Ishikawa (cell line): ENCODE data around the gene DMKN.

Source experiments
- CEBPB ChIP-seq: IDR thresholded peaks from 2 replicates; pipeline ENCODE4 v1.6.1; 2012
- CREB1 ChIP-seq: IDR thresholded peaks from 2 replicates; pipeline ENCODE4 v1.6.1; 2012; ENCODE audit warnings: low read depth
- EGR1 ChIP-seq: IDR thresholded peaks from 2 replicates; pipeline ENCODE4 v1.6.1; 2012
- EP300 ChIP-seq: IDR thresholded peaks from 2 replicates; pipeline ENCODE4 v1.6.1; 2012; ENCODE audit warnings: borderline replicate concordance
- FOXM1 ChIP-seq: IDR thresholded peaks from 2 replicates; pipeline ENCODE4 v1.6.1; 2012; ENCODE audit warnings: low read depth, borderline replicate concordance
- NFIC ChIP-seq: IDR thresholded peaks from 2 replicates; pipeline ENCODE4 v1.6.1; 2012
- RAD21 ChIP-seq: IDR thresholded peaks from 2 replicates; pipeline ENCODE4 v1.6.1; 2012; ENCODE audit warnings: low read depth
- TAF1 ChIP-seq: IDR thresholded peaks from 2 replicates; pipeline ENCODE4 v1.6.1; 2012; ENCODE audit warnings: low read depth, mild to moderate bottlenecking
- TCF12 ChIP-seq: IDR thresholded peaks from 2 replicates; pipeline ENCODE4 v1.6.1; 2012; ENCODE audit warnings: low read depth
- TEAD4 ChIP-seq: IDR thresholded peaks from 2 replicates; pipeline ENCODE4 v1.6.1; 2012
- USF1 ChIP-seq: IDR thresholded peaks from 2 replicates; pipeline ENCODE4 v1.6.1; 2012
- YY1 ChIP-seq: IDR thresholded peaks from 2 replicates; pipeline ENCODE4 v1.6.1; 2012; ENCODE audit warnings: low read depth
- ZBTB7A ChIP-seq: IDR thresholded peaks from 2 replicates; pipeline ENCODE4 v1.6.1; 2012; ENCODE audit warnings: low read depth
- TF ChIP-seq, protein P1 (sequence below): IDR thresholded peaks from 2 replicates; pipeline ENCODE4 v1.6.1; 2012
- TF ChIP-seq, protein P2 (sequence below): IDR thresholded peaks from 2 replicates; pipeline ENCODE4 v1.6.1; 2012; ENCODE audit warnings: low read depth, mild to moderate bottlenecking

DMKN gene

GRCh38 chr19:35507561-35507960 lies 5.9 kb downstream of the DMKN start:
- no peak for TF ChIP-seq TCF12
- TF ChIP-seq YY1, result no peak
- no peak for TF ChIP-seq EP300
- TF ChIP-seq, protein P1, sequence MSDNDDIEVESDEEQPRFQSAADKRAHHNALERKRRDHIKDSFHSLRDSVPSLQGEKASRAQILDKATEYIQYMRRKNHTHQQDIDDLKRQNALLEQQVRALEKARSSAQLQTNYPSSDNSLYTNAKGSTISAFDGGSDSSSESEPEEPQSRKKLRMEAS, result no peak
- TF ChIP-seq RAD21, result no peak
- no peak for TF ChIP-seq TEAD4

- TF ChIP-seq TAF1 (no peak), USF1 (no peak), CEBPB (no peak), TEAD4 (no peak), FOXM1 (no peak), NFIC (no peak), YY1 (no peak), EGR1 (no peak), TCF12 (no peak), RAD21 (no peak), CREB1 (no peak), EP300 (no peak)
- TF ChIP-seq, protein P2, sequence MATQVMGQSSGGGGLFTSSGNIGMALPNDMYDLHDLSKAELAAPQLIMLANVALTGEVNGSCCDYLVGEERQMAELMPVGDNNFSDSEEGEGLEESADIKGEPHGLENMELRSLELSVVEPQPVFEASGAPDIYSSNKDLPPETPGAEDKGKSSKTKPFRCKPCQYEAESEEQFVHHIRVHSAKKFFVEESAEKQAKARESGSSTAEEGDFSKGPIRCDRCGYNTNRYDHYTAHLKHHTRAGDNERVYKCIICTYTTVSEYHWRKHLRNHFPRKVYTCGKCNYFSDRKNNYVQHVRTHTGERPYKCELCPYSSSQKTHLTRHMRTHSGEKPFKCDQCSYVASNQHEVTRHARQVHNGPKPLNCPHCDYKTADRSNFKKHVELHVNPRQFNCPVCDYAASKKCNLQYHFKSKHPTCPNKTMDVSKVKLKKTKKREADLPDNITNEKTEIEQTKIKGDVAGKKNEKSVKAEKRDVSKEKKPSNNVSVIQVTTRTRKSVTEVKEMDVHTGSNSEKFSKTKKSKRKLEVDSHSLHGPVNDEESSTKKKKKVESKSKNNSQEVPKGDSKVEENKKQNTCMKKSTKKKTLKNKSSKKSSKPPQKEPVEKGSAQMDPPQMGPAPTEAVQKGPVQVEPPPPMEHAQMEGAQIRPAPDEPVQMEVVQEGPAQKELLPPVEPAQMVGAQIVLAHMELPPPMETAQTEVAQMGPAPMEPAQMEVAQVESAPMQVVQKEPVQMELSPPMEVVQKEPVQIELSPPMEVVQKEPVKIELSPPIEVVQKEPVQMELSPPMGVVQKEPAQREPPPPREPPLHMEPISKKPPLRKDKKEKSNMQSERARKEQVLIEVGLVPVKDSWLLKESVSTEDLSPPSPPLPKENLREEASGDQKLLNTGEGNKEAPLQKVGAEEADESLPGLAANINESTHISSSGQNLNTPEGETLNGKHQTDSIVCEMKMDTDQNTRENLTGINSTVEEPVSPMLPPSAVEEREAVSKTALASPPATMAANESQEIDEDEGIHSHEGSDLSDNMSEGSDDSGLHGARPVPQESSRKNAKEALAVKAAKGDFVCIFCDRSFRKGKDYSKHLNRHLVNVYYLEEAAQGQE, result no peak
- TF ChIP-seq, protein P1, result no peak
Measured at GRCh38 chr19:35506011-35506410, 7.4 kb downstream of the DMKN start.

DNA sequence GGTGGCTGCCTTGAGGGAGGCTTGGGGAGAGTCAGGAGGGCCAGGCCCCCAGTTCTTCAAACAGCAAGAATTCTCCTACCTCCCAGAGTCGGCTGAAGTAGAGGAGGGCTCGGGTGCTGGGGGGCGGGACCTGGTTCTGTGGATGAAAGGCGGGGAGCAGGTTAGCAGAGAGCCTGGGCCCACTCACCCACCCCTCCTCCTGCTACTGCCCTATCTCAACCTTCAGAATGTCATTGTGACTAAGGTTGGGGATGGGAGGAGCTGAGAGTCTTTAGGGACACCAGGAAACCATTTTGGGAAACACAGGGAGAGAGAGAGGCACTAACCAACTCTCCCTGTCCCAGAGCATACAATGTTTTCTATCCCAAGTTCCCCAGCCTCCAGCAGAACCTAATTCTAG lies 10.7 kb downstream of the DMKN start:
- no peak for TF ChIP-seq CREB1
- TF ChIP-seq TEAD4, result no peak
- TF ChIP-seq YY1, result no peak
- TF ChIP-seq TCF12, result no peak

GRCh38 chr19:35501684-35502083 lies 11.8 kb downstream of the DMKN start:
- TF ChIP-seq, protein P2, result no peak
- TF ChIP-seq EGR1 (no peak), NFIC (no peak), YY1 (no peak), TAF1 (no peak), TCF12 (no peak), CEBPB (no peak), USF1 (no peak), CREB1 (no peak), FOXM1 (no peak), RAD21 (no peak), EP300 (no peak), ZBTB7A (no peak)
- TF ChIP-seq, protein P1, result no peak

DNA sequence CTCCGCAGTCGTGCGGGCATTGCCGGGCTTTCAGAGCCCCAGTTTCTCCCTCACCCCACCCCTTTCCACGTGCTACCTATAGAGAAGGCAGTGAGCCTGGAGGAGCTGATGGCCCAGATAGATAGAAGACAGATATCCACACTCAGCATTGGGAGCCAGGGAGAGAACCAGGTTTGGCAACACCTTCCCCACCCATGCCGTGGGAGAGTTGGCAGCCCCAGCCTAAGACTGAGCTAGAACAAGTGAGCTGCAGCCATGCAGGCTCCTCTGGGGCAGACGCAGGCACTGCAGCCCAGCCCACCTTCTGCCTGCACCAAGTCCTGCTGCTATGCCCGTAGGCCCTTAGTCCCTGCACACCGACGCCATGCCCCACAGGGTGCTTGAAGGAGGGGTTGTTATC lies 12.8 kb downstream of the DMKN start:
- TF ChIP-seq FOXM1 (no peak), EGR1 (no peak), TAF1 (no peak), USF1 (no peak), ZBTB7A (no peak), TEAD4 (no peak)
- TF ChIP-seq, protein P1, result no peak

GRCh38 chr19:35498984-35499527 lies 14.4 kb downstream of the DMKN start:
- TF ChIP-seq TCF12, result no peak
- no peak for TF ChIP-seq CREB1
- no peak for TF ChIP-seq TEAD4
- no peak for TF ChIP-seq FOXM1
- TF ChIP-seq, protein P1, result no peak
- TF ChIP-seq, protein P2, result no peak
- no peak for TF ChIP-seq RAD21
- TF ChIP-seq EGR1, result no peak
